HepG2 (cell line): Measurements from ENCODE around the gene COL25A1. TPM values are rescaled to one million over a fixed set of nuclear protein-coding genes. Genes with fewer than 3 reads are reported as not detected.

Source experiments
- CHCHD3 ChIP-seq: sonication (generic); formaldehyde crosslinking; IDR thresholded peaks from 2 replicates; pipeline ENCODE4 v1.8.0; 2022; ENCODE audit warnings: mild to moderate bottlenecking, missing genetic modification reagents, moderate library complexity
- CHD2 ChIP-seq: IDR thresholded peaks from 2 replicates; pipeline ENCODE4 v1.6.1; 2011; ENCODE audit warnings: low read depth, low read length, improper control_type of control experiment
- ETS1 ChIP-seq: sonication (generic); formaldehyde crosslinking; IDR thresholded peaks from 2 replicates; pipeline ENCODE4 v1.4.0; 2020; ENCODE audit warnings: missing genetic modification reagents
- REST ChIP-seq, 2 experiments: IDR thresholded peaks; 2 replicates each; pipeline ENCODE4 v1.6.1; 2011 to 2012; ENCODE audit warnings: low read length in 2 of 2, borderline replicate concordance in 1 of 2, low read depth in 1 of 2, mild to moderate bottlenecking in 1 of 2, moderate library complexity in 1 of 2
- SRSF1 ChIP-seq: fragments of 200-400 bp; formaldehyde crosslinking; optimal IDR thresholded peaks from 2 replicates; pipeline ENCODE3; 2017; ENCODE audit warnings: mild to moderate bottlenecking, low read depth, low read length, moderate library complexity
- TBX3 ChIP-seq: fragments of 450-650 bp; IDR thresholded peaks from 2 replicates; pipeline ENCODE4 v1.6.1; 2017; ENCODE audit warnings: antibody characterized with exemption, mild to moderate bottlenecking, inconsistent platforms, borderline replicate concordance
- ZNF703 ChIP-seq: sonication (generic); formaldehyde crosslinking; IDR thresholded peaks from 2 replicates; pipeline ENCODE4 v1.5.1; 2020; ENCODE audit warnings: missing genetic modification reagents, mild to moderate bottlenecking, moderate library complexity, borderline replicate concordance
- ZSCAN31 ChIP-seq: sonication (generic); formaldehyde crosslinking; IDR thresholded peaks from 2 replicates; pipeline ENCODE4 v1.5.0; 2020; ENCODE audit warnings: low read depth, mild to moderate bottlenecking, missing genetic modification reagents
- polyA plus RNA-seq, 8 experiments: library from polyadenylated mRNA; depleted of rRNA in 3 of 8; stranded (reverse) in 7 of 8; unstranded in 1 of 8; fragments of >200 nt; fragmentation: Illumina TruSeq in 4 of 8; extraction: Trizol in 4 of 8; gene quantifications; 2 replicates each; pipeline versions ENCODE4 v1.2.1 to v1.2.3, GENCODE V29; 2011 to 2016; ENCODE audit warnings: low read depth in 4 of 8, missing spikeins in 1 of 8, mixed read lengths in 1 of 8; ENCODE audit not compliant: insufficient read depth in 1 of 8
- total RNA-seq, 5 experiments: library from RNA; depleted of rRNA; stranded (reverse); fragments of >200 nt; fragmentation: Illumina TruSeq; extraction: Trizol; gene quantifications; 2 replicates each; pipeline ENCODE4 v1.2.3, GENCODE V29; 2016; ENCODE audit warnings: low read depth in 1 of 5

The COL25A1 gene
- total and polyA plus RNA-seq, 2 of the 13 experiments (the other 11 are each of a cell fraction or from before 2014, with no cell fraction given) = not detected

- TF ChIP-seq REST (IDR thresholded peaks at IDR 0.05; ENCODE audit: borderline replicate concordance in 1 of 2, low read depth in 1 of 2, low read length in 2 of 2) (no peak), ZSCAN31 (no peak), ETS1 (CRISPR knock-in tag) (no peak), TBX3 (no peak), ZNF703 (CRISPR knock-in tag) (no peak), CHD2 (no peak), CHCHD3 (CRISPR knock-in tag) (no peak), SRSF1 (no peak)
Observed at GRCh38 chr4:109174224-109174953, 128.1 kb downstream of the COL25A1 start (continued).
